Activated CD8-positive, alpha-beta memory T cell treated with anti-CD3 and anti-CD28 coated beads for 4 hours (primary cell): Measurements from ENCODE around the gene PTX3.

Experiments
- DNase-seq, 2 donors: peaks; one replicate each; pipeline ENCODE4 v3.0.0-alpha.2; 2020; ENCODE audit warnings: low read depth in 2 of 2

The PTX3 gene

GRCh38 chr3:157475921-157476414, 39.3 kb downstream of the PTX3 start:
- DNase-seq: no peak

GRCh38 chr3:157477441-157477840, 40.8 kb downstream of the PTX3 start:
- no peak for DNase-seq

- DNase-seq: no peak
Measured at GRCh38 chr3:157479464-157480243, 43.0 kb downstream of the PTX3 start.

- DNase-seq: no peak
Measured at GRCh38 chr3:157487339-157487738, 50.7 kb downstream of the PTX3 start.

- DNase-seq: no peak
Measured at GRCh38 chr3:157488144-157488543, 51.5 kb downstream of the PTX3 start.

- no peak for DNase-seq
Measured at GRCh38 chr3:157491136-157491535, 54.5 kb downstream of the PTX3 start.
